Muscle of leg (tissue), 16 donors: Measurements from ENCODE around the gene PI4K2B. TPM values are rescaled to one million over a fixed set of nuclear protein-coding genes. Genes with fewer than 3 reads are reported as not detected.

Experiments used
- DNase-seq: peaks from one replicate; pipeline ENCODE4 v3.0.0; 2013
- H3K27ac ChIP-seq: one replicate; pipeline ENCODE4 v1.5.1; 2013; ENCODE audit warnings: mild to moderate bottlenecking, low read length, control low read depth
- H3K27me3 ChIP-seq: one replicate; pipeline ENCODE4 v1.6.1; 2013; ENCODE audit warnings: low read length; ENCODE audit not compliant: control insufficient read depth, insufficient read depth
- H3K36me3 ChIP-seq: one replicate; pipeline ENCODE4 v1.6.1; 2013; ENCODE audit warnings: low read length; ENCODE audit not compliant: control insufficient read depth, insufficient read depth
- H3K4me1 ChIP-seq: one replicate; pipeline ENCODE4 v1.6.1; 2013; ENCODE audit warnings: low read length; ENCODE audit not compliant: control insufficient read depth, insufficient read depth
- H3K4me3 ChIP-seq: one replicate; pipeline ENCODE4 v1.5.1; 2013; ENCODE audit warnings: low read length, control low read depth
- H3K9me3 ChIP-seq: replicated peaks from 2 replicates; pipeline ENCODE4 v1.6.1; 2013; ENCODE audit warnings: low read depth, low read length; ENCODE audit not compliant: control insufficient read depth
- WGBS: methylation state at CpG from one replicate; pipeline ENCODE4 v1.1.5; 2013; ENCODE audit warnings: missing lambda C conversion rate; ENCODE audit not compliant: insufficient coverage; 5-methylcytosine and 5-hydroxymethylcytosine counted together
- long read RNA-seq, 11 donors: transcript quantifications; one replicate each; lab custom pipeline, GENCODE V29; 2026
- polyA plus RNA-seq, 8 donors: library from polyadenylated mRNA; unstranded; fragments of 120-200 nt; gene quantifications; one replicate each; pipeline versions ENCODE4 v1.2.1 to v1.2.3, GENCODE V29; 2013; ENCODE audit warnings: inconsistent platforms in 1 of 8, low replicate concordance in 1 of 8; ENCODE audit not compliant: insufficient read length in 8 of 8, insufficient read depth in 1 of 8
- total RNA-seq: library from RNA; stranded (reverse); fragments of 120-200 nt; gene quantifications from one replicate; pipeline ENCODE4 v1.2.4, GENCODE V29; 2013

Gene PI4K2B
- total RNA-seq (7.4 TPM), polyA plus RNA-seq (10 to 100 TPM in 1 of 8 donors, 1 to 10 TPM in 7; 6.7 to 11.0 (median 8.1) TPM)
- long read RNA-seq, donor 1, partial matches to known transcripts = 0 of 2 reads
- long read RNA-seq, donor 1, other reads (novel, unspliced or antisense) = 0 of 2 reads
- long read RNA-seq, donor 2 = 0 reads
- long read RNA-seq, donor 3, transcript PI4K2B-201 (10 exons, 3,540 nt) = major isoform, 5 of 5 reads
- long read RNA-seq, donor 3, partial matches to known transcripts = 0 of 5 reads
- long read RNA-seq, donor 3, other reads (novel, unspliced or antisense) = 0 of 5 reads
- long read RNA-seq, donor 4, partial matches to known transcripts = 0 of 1 reads
- long read RNA-seq, donor 4, other reads (novel, unspliced or antisense) = 0 of 1 reads
- long read RNA-seq, donor 5, partial matches to known transcripts = 0 of 2 reads
- long read RNA-seq, donor 5, other reads (novel, unspliced or antisense) = 0 of 2 reads
- long read RNA-seq, donor 6, partial matches to known transcripts = 0 of 2 reads
- long read RNA-seq, donor 6, other reads (novel, unspliced or antisense) = 0 of 2 reads
- long read RNA-seq, donor 7, transcript PI4K2B-201 (10 exons, 3,540 nt) = major isoform, 5 of 5 reads
- long read RNA-seq, donor 7, partial matches to known transcripts = 0 of 5 reads
- long read RNA-seq, donor 7, other reads (novel, unspliced or antisense) = 0 of 5 reads
- long read RNA-seq, donor 8 = 0 reads
- long read RNA-seq, donor 9, partial matches to known transcripts = 0 of 1 reads
- long read RNA-seq, donor 9, other reads (novel, unspliced or antisense) = 0 of 1 reads
- long read RNA-seq, donor 10, partial matches to known transcripts = 0 of 1 reads
- long read RNA-seq, donor 10, other reads (novel, unspliced or antisense) = 0 of 1 reads
- long read RNA-seq, donor 11 = 0 reads

DNA sequence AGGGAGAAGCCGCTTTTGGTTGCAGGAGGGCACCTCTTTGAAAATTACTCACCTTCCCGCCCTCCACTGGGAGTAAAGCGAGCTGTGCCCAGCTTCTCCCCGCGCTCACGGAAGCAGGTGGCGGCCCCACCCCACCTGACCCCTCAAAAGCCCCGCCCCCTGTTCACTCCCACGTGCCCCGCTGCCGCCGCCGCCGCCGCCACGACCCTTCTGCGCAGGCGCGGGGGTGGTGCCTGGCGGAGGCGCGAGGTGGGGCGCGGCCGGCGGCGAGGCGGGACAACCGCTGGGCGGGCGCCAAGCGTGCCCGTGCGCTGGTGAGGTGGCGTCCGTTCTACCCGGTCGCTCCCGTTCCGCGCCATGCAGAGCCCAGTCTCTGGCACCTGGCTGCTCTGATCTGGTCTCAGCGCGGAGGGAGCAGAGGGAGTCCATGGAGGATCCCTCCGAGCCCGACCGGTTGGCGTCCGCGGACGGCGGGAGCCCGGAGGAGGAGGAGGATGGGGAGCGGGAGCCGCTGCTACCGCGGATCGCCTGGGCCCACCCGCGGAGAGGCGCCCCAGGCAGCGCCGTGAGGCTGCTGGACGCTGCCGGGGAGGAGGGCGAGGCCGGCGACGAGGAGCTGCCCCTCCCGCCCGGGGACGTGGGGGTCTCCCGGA lies at the start of gene PI4K2B:
Gene PI4K2B, plus strand, starts transcription at position 297 of the 653 bp plus-strand sequence. Its CDS starts 131 bp downstream, at position 428.
- Histone ChIP-seq H3K9me3 (peaks cover 14% of the 10 kb centered on the region), H3K4me1 (no peaks in the 10 kb centered on the region), H3K27ac (peak within 1 kb of the TSS; percentile 98), H3K27me3 (no peaks in the 10 kb centered on the region), H3K36me3 (no peaks in the 10 kb centered on the region), H3K4me3 (peak within 1 kb of the TSS; percentile 95)
- DNase-seq = peak; percentile 91
- under 1% methylated on average over 67 of the region's 72 CpGs for WGBS

DNA sequence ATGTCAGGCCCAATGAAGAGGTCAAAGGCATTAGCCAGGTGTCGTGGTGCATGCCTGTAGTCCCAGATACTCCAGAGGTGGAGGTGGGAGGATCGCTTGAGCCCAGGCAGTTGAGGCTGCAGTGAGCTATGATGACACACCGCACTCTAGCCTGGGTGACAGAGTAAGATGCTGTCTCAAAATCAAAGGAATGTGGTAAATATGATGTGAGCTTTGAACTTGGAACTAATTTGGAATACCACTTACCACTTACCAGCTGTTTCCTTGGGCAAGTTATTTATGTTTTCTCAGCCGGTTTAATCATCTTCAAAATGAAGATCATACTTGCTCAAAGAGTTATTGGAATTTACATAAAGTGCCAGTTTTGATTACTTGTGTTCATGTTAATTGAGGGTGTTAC lies 49.8 kb upstream of the PI4K2B start:
- WGBS = 88% methylated on average over 2 of the region's 4 CpGs
- no peaks in the 10 kb centered on the region for H3K27me3 ChIP-seq
- H3K9me3 ChIP-seq = no peaks in the 10 kb centered on the region
- peaks cover 5% of the 10 kb centered on the region for H3K4me1 ChIP-seq
- no peak overlapping the region for H3K4me3 ChIP-seq
- H3K27ac ChIP-seq = no peak overlapping the region
- no peaks in the 10 kb centered on the region for H3K36me3 ChIP-seq
- DNase-seq = no peak

- H3K27ac ChIP-seq = no peak overlapping the region
- no peak overlapping the region for H3K4me3 ChIP-seq
- H3K27me3 ChIP-seq = no peaks in the 10 kb centered on the region
- 50% methylated on average over 1 of the region's 2 CpGs for WGBS
- no peak for DNase-seq
- no peaks in the 10 kb centered on the region for H3K4me1 ChIP-seq
- no peaks in the 10 kb centered on the region for H3K36me3 ChIP-seq
- no peaks in the 10 kb centered on the region for H3K9me3 ChIP-seq
Measured at GRCh38 chr4:25190407-25190806, 43.4 kb upstream of the PI4K2B start.

- no peak for DNase-seq
- Histone ChIP-seq H3K4me1 (no peaks in the 10 kb centered on the region), H3K9me3 (no peaks in the 10 kb centered on the region), H3K4me3 (no peak overlapping the region), H3K36me3 (no peaks in the 10 kb centered on the region), H3K27me3 (no peaks in the 10 kb centered on the region), H3K27ac (no peak overlapping the region)
- no CpG with 5 or more reads among the region's 2 CpGs for WGBS
Measured at GRCh38 chr4:25198713-25199112, 35.1 kb upstream of the PI4K2B start.

GRCh38 chr4:25207997-25208396 lies 25.8 kb upstream of the PI4K2B start:
- DNase-seq = no peak
- WGBS = no CpG with 5 or more reads among the region's 1 CpG

GRCh38 chr4:25209702-25210101 lies 24.1 kb upstream of the PI4K2B start:
- WGBS = no CpG with 5 or more reads among the region's 1 CpG

More at GRCh38 chr4:25207997-25208396, 25.8 kb upstream of the PI4K2B start:
- no peak overlapping the region for H3K4me3 ChIP-seq
- H3K9me3 ChIP-seq = peaks cover 4% of the 10 kb centered on the region
- H3K4me1 ChIP-seq = no peaks in the 10 kb centered on the region
- no peaks in the 10 kb centered on the region for H3K36me3 ChIP-seq
- no peaks in the 10 kb centered on the region for H3K27me3 ChIP-seq
- H3K27ac ChIP-seq = no peak overlapping the region

GRCh38 chr4:25211721-25212120 lies 22.1 kb upstream of the PI4K2B start:
- no peak for DNase-seq
- no peaks in the 10 kb centered on the region for H3K27me3 ChIP-seq
- H3K36me3 ChIP-seq = no peaks in the 10 kb centered on the region
- H3K27ac ChIP-seq = no peak overlapping the region
- H3K4me3 ChIP-seq = no peak overlapping the region
- peaks cover 4% of the 10 kb centered on the region for H3K9me3 ChIP-seq
- no CpG with 5 or more reads among the region's 3 CpGs for WGBS
- H3K4me1 ChIP-seq = no peaks in the 10 kb centered on the region

More at GRCh38 chr4:25209702-25210101, 24.1 kb upstream of the PI4K2B start:
- no peak overlapping the region for H3K4me3 ChIP-seq
- DNase-seq = no peak
- no peaks in the 10 kb centered on the region for H3K4me1 ChIP-seq
- H3K27me3 ChIP-seq = no peaks in the 10 kb centered on the region
- no peak overlapping the region for H3K27ac ChIP-seq
- peaks cover 4% of the 10 kb centered on the region for H3K9me3 ChIP-seq
- H3K36me3 ChIP-seq = no peaks in the 10 kb centered on the region

DNA sequence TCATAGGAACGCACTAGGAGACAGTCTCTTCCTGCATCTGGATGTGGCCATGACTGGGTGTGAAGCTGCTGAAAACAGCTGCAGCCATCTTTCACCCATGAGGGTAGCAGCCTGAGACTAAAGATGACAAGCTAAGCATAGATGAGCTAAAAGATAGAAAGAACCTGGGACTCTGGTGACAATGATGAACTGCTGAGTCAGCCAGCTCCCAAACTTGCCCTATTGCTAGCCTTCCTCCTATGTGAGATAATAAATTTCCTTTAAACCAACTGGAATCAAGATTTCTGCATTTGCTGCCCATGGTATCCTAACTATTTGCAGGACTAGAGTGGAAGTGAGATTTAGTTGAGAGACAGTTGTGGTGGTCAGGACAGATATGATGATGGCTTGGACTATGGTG lies 21.0 kb upstream of the PI4K2B start:
- no peaks in the 10 kb centered on the region for H3K36me3 ChIP-seq
- DNase-seq = no peak
- H3K27ac ChIP-seq = no peak overlapping the region
- peaks cover 4% of the 10 kb centered on the region for H3K9me3 ChIP-seq
- WGBS = 100% methylated on average over 1 of the region's 1 CpG
- H3K4me1 ChIP-seq = no peaks in the 10 kb centered on the region
- H3K4me3 ChIP-seq = no peak overlapping the region
- no peaks in the 10 kb centered on the region for H3K27me3 ChIP-seq

GRCh38 chr4:25213347-25213979 lies 20.4 kb upstream of the PI4K2B start:
- Histone ChIP-seq H3K4me3 (no peak overlapping the region), H3K27ac (no peak overlapping the region), H3K4me1 (no peaks in the 10 kb centered on the region), H3K9me3 (peaks cover 4% of the 10 kb centered on the region), H3K36me3 (no peaks in the 10 kb centered on the region), H3K27me3 (no peaks in the 10 kb centered on the region)
- no CpG with 5 or more reads among the region's 3 CpGs for WGBS
- DNase-seq = no peak
